GM18508 (cell line): ENCODE results near the gene ETV7.
"Not testable (repeated sequence)": the region's sequence is repeated elsewhere in the genome, so short reads cannot be mapped to it uniquely, and the experiment has no call there.

Experiments
- ATAC-seq: cut with Tn5 transposase; IDR thresholded peaks from one replicate; pipeline ENCODE4 v1.9.1; 2021; ENCODE audit warnings: moderate number of reproducible peaks; ENCODE audit not compliant: insufficient read depth, unreplicated experiment

ETV7 gene

GRCh38 chr6:36345681-36346466, 41.6 kb downstream of the ETV7 start:
- no peak for ATAC-seq

GRCh38 chr6:36343109-36343680, 44.3 kb downstream of the ETV7 start:
- ATAC-seq: no peak

- ATAC-seq: no peak
Observed at GRCh38 chr6:36340618-36341454, 46.6 kb downstream of the ETV7 start.

- ATAC-seq: no peak
Observed at GRCh38 chr6:36340306-36340617, 47.2 kb downstream of the ETV7 start.

- no peak for ATAC-seq
Observed at GRCh38 chr6:36339146-36339545, 48.3 kb downstream of the ETV7 start.

- ATAC-seq: not testable (repeated sequence)
Observed at GRCh38 chr6:36338223-36338622, 49.2 kb downstream of the ETV7 start.

- no peak for ATAC-seq
Observed at GRCh38 chr6:36337814-36338213, 49.7 kb downstream of the ETV7 start.

GRCh38 chr6:36336779-36337241, 50.7 kb downstream of the ETV7 start, which contains the start of gene BNIP5:
TSS of gene BNIP5 (minus strand) at chr6:36336888. CDS start at chr6:36330690, 6,198 bp downstream.
- no peak for ATAC-seq

- no peak for ATAC-seq
Observed at GRCh38 chr6:36336208-36336710, 51.2 kb downstream of the ETV7 start.

GRCh38 chr6:36335465-36336207, 51.8 kb downstream of the ETV7 start:
- no peak for ATAC-seq

- no peak for ATAC-seq
Observed at GRCh38 chr6:36334832-36335459, 52.5 kb downstream of the ETV7 start.

GRCh38 chr6:36333931-36334725, 53.3 kb downstream of the ETV7 start:
- no peak for ATAC-seq

GRCh38 chr6:36333171-36333895, 54.1 kb downstream of the ETV7 start:
- no peak for ATAC-seq

- ATAC-seq: no peak
Observed at GRCh38 chr6:36331381-36331780, 56.1 kb downstream of the ETV7 start.

- no peak for ATAC-seq
Observed at GRCh38 chr6:36330366-36330765, 57.1 kb downstream of the ETV7 start.

GRCh38 chr6:36329798-36330291, 57.6 kb downstream of the ETV7 start:
- no peak for ATAC-seq

- no peak for ATAC-seq
Observed at GRCh38 chr6:36328600-36328999, 58.9 kb downstream of the ETV7 start.

- ATAC-seq: no peak
Observed at GRCh38 chr6:36327919-36328236, 59.6 kb downstream of the ETV7 start.
